ENCODE data around the gene ALOX15B.
"Not testable (repeated sequence)": the region's sequence is repeated elsewhere in the genome, so short reads cannot be mapped to it uniquely, and the experiment has no call there.

Gene ALOX15B

GRCh38 chr17:8075081-8075480, 36.2 kb downstream of the ALOX15B start:
- Histone ChIP-seq H3K4me3 (replicated peaks; ENCODE audit: low read depth, low read length) (no peak overlapping the region), H3K36me3 (ENCODE audit: control insufficient read depth, insufficient read depth, low read length) (no peaks in the 10 kb centered on the region), H3K27me3 (replicated peaks; ENCODE audit: control insufficient read depth, insufficient read depth, low read length) (peaks cover 4% of the 10 kb centered on the region)
- DNase-seq (ENCODE audit: extremely low read depth, insufficient read length): no peak
- TF ChIP-seq CTCF (IDR thresholded peaks at IDR 0.05; ENCODE audit: insufficient read depth, low read length, poor library complexity, severe bottlenecking): no peak

- Histone ChIP-seq H3K36me3 (ENCODE audit: control insufficient read depth, insufficient read depth, low read length) (no peaks in the 10 kb centered on the region), H3K4me3 (replicated peaks; ENCODE audit: low read depth, low read length) (no peak overlapping the region), H3K27me3 (replicated peaks; ENCODE audit: control insufficient read depth, insufficient read depth, low read length) (peaks cover 4% of the 10 kb centered on the region)
- no peak for TF ChIP-seq CTCF (IDR thresholded peaks at IDR 0.05; ENCODE audit: insufficient read depth, low read length, poor library complexity, severe bottlenecking)
- no peak for DNase-seq (ENCODE audit: extremely low read depth, insufficient read length)
These were observed 36.9 kb downstream of the ALOX15B start for GRCh38 chr17:8075574-8076342.

- Histone ChIP-seq H3K27me3 (replicated peaks; ENCODE audit: control insufficient read depth, insufficient read depth, low read length) (peaks cover 4% of the 10 kb centered on the region), H3K36me3 (ENCODE audit: control insufficient read depth, insufficient read depth, low read length) (no peaks in the 10 kb centered on the region), H3K4me3 (replicated peaks; ENCODE audit: low read depth, low read length) (no peak overlapping the region)
- no peak for DNase-seq (ENCODE audit: extremely low read depth, insufficient read length)
- TF ChIP-seq CTCF (IDR thresholded peaks at IDR 0.05; ENCODE audit: insufficient read depth, low read length, poor library complexity, severe bottlenecking): no peak
These were observed 37.8 kb downstream of the ALOX15B start for GRCh38 chr17:8076502-8077266.

- DNase-seq (ENCODE audit: extremely low read depth, insufficient read length); H3K27me3 ChIP-seq (replicated peaks; ENCODE audit: control insufficient read depth, insufficient read depth, low read length); H3K36me3 ChIP-seq (ENCODE audit: control insufficient read depth, insufficient read depth, low read length): not testable (repeated sequence)
These were observed 39.1 kb downstream of the ALOX15B start for GRCh38 chr17:8077939-8078338.

GRCh38 chr17:8079291-8080207, 40.7 kb downstream of the ALOX15B start:
- peak; percentile 89 for TF ChIP-seq CTCF (IDR thresholded peaks at IDR 0.05; ENCODE audit: insufficient read depth, low read length, poor library complexity, severe bottlenecking)
- H3K4me3 ChIP-seq (replicated peaks; ENCODE audit: low read depth, low read length): peak overlapping the region; percentile 59
- H3K36me3 ChIP-seq (ENCODE audit: control insufficient read depth, insufficient read depth, low read length): no peaks in the 10 kb centered on the region
- peak; percentile 80 for DNase-seq (ENCODE audit: extremely low read depth, insufficient read length)
- H3K27me3 ChIP-seq (replicated peaks; ENCODE audit: control insufficient read depth, insufficient read depth, low read length): peaks cover 5% of the 10 kb centered on the region

More at GRCh38 chr17:8077939-8078338, 39.1 kb downstream of the ALOX15B start:
- not testable (repeated sequence) for H3K4me3 ChIP-seq (replicated peaks; ENCODE audit: low read depth, low read length)
